ENCODE data around the gene SPATA12. TPM values are rescaled to one million over a fixed set of nuclear protein-coding genes. Genes with fewer than 3 reads are reported as not detected.

SPATA12 gene
- total and polyA plus RNA-seq, 2 donors (not counting 3 experiments of a cell fraction or from before 2014, with no cell fraction given), result 0.18 TPM; not detected in 1

GRCh38 chr3:57094575-57094974 is 34.1 kb downstream of the SPATA12 start:
- Histone ChIP-seq H4K20me1 (replicated peaks; ENCODE audit: control insufficient read depth, extremely low read depth, insufficient read depth, low read length) (no peaks in the 10 kb centered on the region), H2AFZ (ENCODE audit: low read depth, low read length) (no peak overlapping the region), H3K9ac (replicated peaks; ENCODE audit: extremely low read depth, insufficient read depth, low read length) (no peak overlapping the region), H3K4me3 (replicated peaks in 1 of 3; ENCODE audit: insufficient read depth in 1 of 3, low read depth in 1 of 3, low read length in 3 of 3) (no peak overlapping the region), H3K27ac (ENCODE audit: insufficient read depth, low read depth, low read length) (no peak overlapping the region), H3K4me1 (ENCODE audit: control insufficient read depth, extremely low read depth, insufficient read depth, low read length) (peaks cover 6% of the 10 kb centered on the region), H3K36me3 (ENCODE audit: control insufficient read depth in 2 of 2, extremely low read depth in 1 of 2, insufficient read depth in 2 of 2, low read length in 2 of 2) (no peaks in the 10 kb centered on the region), H3K4me2 (ENCODE audit: insufficient read depth, low read length) (no peak overlapping the region), H3K27me3 (ENCODE audit: control insufficient read depth in 2 of 2, insufficient read depth in 2 of 2, low read length in 2 of 2) (peaks cover 0 to 5% of the 10 kb centered on the region in 2 experiments), H3K9me1 (replicated peaks; ENCODE audit: control insufficient read depth, extremely low read depth, insufficient read depth, low read length) (no peaks in the 10 kb centered on the region), H3K9me3 (replicated peaks; ENCODE audit: control insufficient read depth, insufficient read depth, low read length) (no peaks in the 10 kb centered on the region), H3K79me2 (ENCODE audit: control insufficient read depth, insufficient read depth, low read length) (no peaks in the 10 kb centered on the region)
- FAIRE-seq (no peak), DNase-seq (ENCODE audit: low read depth, low spot score) (no peak)
- dilution Hi-C loops (cut with MboI; ENCODE audit: extremely low pct_ligation_motif_present, low sequenced_read_pairs) (no loop called here), intact Hi-C loops (cut with micrococcal nuclease) (no loop called here)
- BruUV-seq (replicated peaks), result no TSS peak
- CTCF ChIA-PET, result interaction anchor here (1.3 to 1.7 kb wide), 3 partner anchors 98 to 102 kb away, joined by 3 to 9 read pairs (median 5); no protein-coding TSS in a partner anchor
- TF ChIP-seq JUN (IDR thresholded peaks at IDR 0.05; ENCODE audit: borderline replicate concordance, insufficient read depth, insufficient read length, low read depth) (no peak), POLR2A (IDR thresholded peaks at IDR 0.05; ENCODE audit: low read depth, low read length) (no peak), FOS (IDR thresholded peaks at IDR 0.05; ENCODE audit: borderline replicate concordance, insufficient read depth, low read length) (no peak), GATA2 (IDR thresholded peaks at IDR 0.05; ENCODE audit: insufficient read depth, insufficient read length, low read depth, low read length) (no peak), MYC (IDR thresholded peaks at IDR 0.05; ENCODE audit: low read depth, low read length) (no peak), CTCF (IDR thresholded peaks at IDR 0.05; ENCODE audit: extremely low read depth in 1 of 2, insufficient read depth in 1 of 2, low read depth in 1 of 2, low read length in 2 of 2) (no peak), EZH2 (IDR thresholded peaks at IDR 0.05; ENCODE audit: borderline replicate concordance, low read depth, low read length, severe bottlenecking) (no peak), POLR2AphosphoS5 (IDR thresholded peaks at IDR 0.05; ENCODE audit: insufficient read depth, low read depth, low read length) (no peak), MAX (IDR thresholded peaks at IDR 0.05; ENCODE audit: insufficient read depth, insufficient read length) (no peak)
- POLR2A ChIA-PET, result no interaction called here

Measured in endothelial cell of umbilical vein (primary cell).